Ovary (tissue), 3 donors: ENCODE measurements around the gene HYAL3.

Source experiments
- EP300 ChIP-seq: sonication (generic); formaldehyde crosslinking; IDR thresholded peaks from one replicate; pipeline ENCODE4 v1.6.1; 2017; ENCODE audit warnings: antibody characterized with exemption
- POLR2A ChIP-seq: fragments of 450-650 bp; IDR thresholded peaks from one replicate; pipeline ENCODE4 v1.6.1; 2017; ENCODE audit warnings: antibody characterized with exemption, mild to moderate bottlenecking, moderate library complexity
- TF ChIP-seq, protein P1 (sequence below), 3 donors: fragments of 450-650 bp in 2 of 3; fragments of 200-600 bp in 1 of 3; IDR thresholded peaks; one replicate each; pipeline versions ENCODE4 v1.5.1 to v1.8.0; 2016 to 2022; ENCODE audit warnings: antibody characterized with exemption in 3 of 3, mild to moderate bottlenecking in 1 of 3
- donor health status: DM: no; HTN: no; CAD: no.

DNA sequence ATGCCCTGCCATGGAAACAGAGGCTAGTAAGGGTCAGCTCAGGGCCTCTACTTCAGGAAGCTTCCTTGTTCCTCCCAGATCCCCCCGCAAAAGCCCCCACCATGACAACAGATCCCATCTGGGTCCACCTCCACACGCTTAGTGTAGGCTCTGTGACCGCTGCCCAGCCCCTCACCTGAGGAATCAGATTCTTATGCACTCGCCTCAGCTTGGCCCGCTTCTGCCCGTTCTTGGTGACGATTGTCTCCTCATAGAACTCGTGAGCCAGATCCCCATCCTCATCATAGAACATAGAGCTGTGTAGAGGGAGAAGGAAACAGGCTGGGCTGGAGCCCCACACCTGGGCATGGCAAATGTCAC is 27.0 kb upstream of the HYAL3 start:
- TF ChIP-seq, protein P1, sequence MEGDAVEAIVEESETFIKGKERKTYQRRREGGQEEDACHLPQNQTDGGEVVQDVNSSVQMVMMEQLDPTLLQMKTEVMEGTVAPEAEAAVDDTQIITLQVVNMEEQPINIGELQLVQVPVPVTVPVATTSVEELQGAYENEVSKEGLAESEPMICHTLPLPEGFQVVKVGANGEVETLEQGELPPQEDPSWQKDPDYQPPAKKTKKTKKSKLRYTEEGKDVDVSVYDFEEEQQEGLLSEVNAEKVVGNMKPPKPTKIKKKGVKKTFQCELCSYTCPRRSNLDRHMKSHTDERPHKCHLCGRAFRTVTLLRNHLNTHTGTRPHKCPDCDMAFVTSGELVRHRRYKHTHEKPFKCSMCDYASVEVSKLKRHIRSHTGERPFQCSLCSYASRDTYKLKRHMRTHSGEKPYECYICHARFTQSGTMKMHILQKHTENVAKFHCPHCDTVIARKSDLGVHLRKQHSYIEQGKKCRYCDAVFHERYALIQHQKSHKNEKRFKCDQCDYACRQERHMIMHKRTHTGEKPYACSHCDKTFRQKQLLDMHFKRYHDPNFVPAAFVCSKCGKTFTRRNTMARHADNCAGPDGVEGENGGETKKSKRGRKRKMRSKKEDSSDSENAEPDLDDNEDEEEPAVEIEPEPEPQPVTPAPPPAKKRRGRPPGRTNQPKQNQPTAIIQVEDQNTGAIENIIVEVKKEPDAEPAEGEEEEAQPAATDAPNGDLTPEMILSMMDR (IDR thresholded peaks at IDR 0.05) = no peak
- TF ChIP-seq POLR2A (no peak), EP300 (no peak)
